Measurements from ENCODE around the gene FSD1. TPM values are rescaled to one million over a fixed set of nuclear protein-coding genes. Genes with fewer than 3 reads are reported as not detected.
A peak's percentile ranks its signal among the peaks of the same experiment; 100 is the strongest.

FSD1 gene
- total RNA-seq, 3 donors from 2014 or later (not counting 1 experiment from before 2014, with no cell fraction given), result 15.5 to 18.2 (median 16.4) TPM

DNA sequence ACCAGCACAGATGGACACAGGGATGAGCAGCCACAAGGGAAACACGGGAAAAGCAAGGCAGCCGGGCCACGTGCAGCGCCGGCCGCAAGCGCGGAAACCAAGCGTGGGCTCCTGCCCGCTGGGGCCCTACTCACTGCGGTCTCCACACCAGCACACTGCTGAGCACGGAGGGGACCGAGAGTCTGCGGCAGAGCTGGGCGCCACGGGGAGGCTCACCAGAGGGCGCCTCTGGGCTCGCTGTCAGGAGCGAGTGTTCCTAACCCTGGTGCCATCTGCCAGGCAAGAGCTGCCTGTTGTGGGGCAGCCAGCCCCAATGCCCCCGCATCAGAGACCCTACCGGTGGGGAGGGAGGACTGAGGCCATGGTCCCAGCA lies 65.5 kb downstream of the FSD1 start:
- H3K4me1 ChIP-seq (ENCODE audit: control insufficient read depth, insufficient read depth, low read length), result peaks cover 74% of the 10 kb centered on the region
- under 1% methylated on average over 21 of the region's 21 CpGs for WGBS (ENCODE audit: insufficient coverage)
- H3K4me3 ChIP-seq (ENCODE audit: low read length), result peak overlapping the region; percentile 43
- Mint-ChIP-seq H3K27me3 (ENCODE audit: low read depth in 2 of 2) (no peaks in the 10 kb centered on the region), H3K9me3 (no peaks in the 10 kb centered on the region), H3K4me1 (peaks cover 30 to 56% of the 10 kb centered on the region in 2 donors), H3K4me3 (peak overlapping the region; percentile 92), H3K27ac (peak overlapping the region; percentile 93), H3K36me3 (no peaks in the 10 kb centered on the region)
- H3K27me3 ChIP-seq (ENCODE audit: control insufficient read depth, insufficient read depth, low read length), result no peaks in the 10 kb centered on the region
- peaks cover 14% of the 10 kb centered on the region for H3K36me3 ChIP-seq (ENCODE audit: control insufficient read depth, insufficient read depth, low read length)
- peak overlapping the region; percentile 85 for H3K27ac ChIP-seq (ENCODE audit: low read length)
- intact Hi-C loops (cut with micrococcal nuclease), result loop anchor here (2.0 kb wide), 1 partner anchor 29 kb away; no protein-coding TSS in a partner anchor
- TF ChIP-seq, protein P1, sequence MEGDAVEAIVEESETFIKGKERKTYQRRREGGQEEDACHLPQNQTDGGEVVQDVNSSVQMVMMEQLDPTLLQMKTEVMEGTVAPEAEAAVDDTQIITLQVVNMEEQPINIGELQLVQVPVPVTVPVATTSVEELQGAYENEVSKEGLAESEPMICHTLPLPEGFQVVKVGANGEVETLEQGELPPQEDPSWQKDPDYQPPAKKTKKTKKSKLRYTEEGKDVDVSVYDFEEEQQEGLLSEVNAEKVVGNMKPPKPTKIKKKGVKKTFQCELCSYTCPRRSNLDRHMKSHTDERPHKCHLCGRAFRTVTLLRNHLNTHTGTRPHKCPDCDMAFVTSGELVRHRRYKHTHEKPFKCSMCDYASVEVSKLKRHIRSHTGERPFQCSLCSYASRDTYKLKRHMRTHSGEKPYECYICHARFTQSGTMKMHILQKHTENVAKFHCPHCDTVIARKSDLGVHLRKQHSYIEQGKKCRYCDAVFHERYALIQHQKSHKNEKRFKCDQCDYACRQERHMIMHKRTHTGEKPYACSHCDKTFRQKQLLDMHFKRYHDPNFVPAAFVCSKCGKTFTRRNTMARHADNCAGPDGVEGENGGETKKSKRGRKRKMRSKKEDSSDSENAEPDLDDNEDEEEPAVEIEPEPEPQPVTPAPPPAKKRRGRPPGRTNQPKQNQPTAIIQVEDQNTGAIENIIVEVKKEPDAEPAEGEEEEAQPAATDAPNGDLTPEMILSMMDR (IDR thresholded peaks at IDR 0.05), result peak; percentile 29
- DNase-seq (peak; percentile 69 to 82), ATAC-seq (peak; percentile 77 to 87 (median 86))
- no peaks in the 10 kb centered on the region for H3K9me3 ChIP-seq (ENCODE audit: control insufficient read depth, insufficient read depth, low read length)

DNA sequence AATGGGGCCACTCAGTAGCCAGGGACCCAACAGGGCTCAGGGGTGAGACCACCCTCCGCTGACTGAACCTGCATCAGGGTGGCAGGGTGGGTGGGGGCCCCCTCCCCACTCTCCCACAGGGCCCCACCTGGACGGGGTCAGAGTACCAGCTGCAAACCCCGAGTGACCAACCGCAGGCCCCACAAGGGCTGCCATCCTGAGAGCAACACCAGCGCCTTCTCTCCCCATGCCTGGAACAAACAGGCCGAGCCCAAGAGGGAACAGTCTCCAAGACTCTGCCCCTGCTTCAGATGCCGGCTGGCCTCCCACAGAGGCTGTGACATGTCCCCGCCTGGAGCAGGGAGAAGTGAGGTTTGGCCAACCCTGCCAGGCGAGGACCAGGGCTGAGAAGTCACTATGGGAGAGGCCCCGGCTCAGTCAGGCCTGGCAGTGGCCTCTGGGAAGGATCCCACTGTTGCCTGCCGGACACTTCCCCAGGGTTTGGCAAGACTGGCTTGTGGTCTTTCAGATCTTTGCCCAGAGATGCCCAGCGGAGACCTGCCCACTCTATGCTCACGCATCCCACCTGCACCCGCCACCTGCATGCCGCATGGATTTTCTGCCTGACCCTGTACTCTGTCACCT lies 66.1 kb downstream of the FSD1 start:
- ATAC-seq (no peak), DNase-seq (no peak)
- Histone ChIP-seq H3K4me3 (ENCODE audit: low read length) (peak overlapping the region; percentile 43), H3K27me3 (ENCODE audit: control insufficient read depth, insufficient read depth, low read length) (no peaks in the 10 kb centered on the region), H3K27ac (ENCODE audit: low read length) (peak overlapping the region; percentile 85), H3K4me1 (ENCODE audit: control insufficient read depth, insufficient read depth, low read length) (peaks cover 80% of the 10 kb centered on the region), H3K36me3 (ENCODE audit: control insufficient read depth, insufficient read depth, low read length) (peaks cover 8% of the 10 kb centered on the region), H3K9me3 (ENCODE audit: control insufficient read depth, insufficient read depth, low read length) (no peaks in the 10 kb centered on the region)
- H3K4me3 Mint-ChIP-seq, result peak overlapping the region; percentile 92
- intact Hi-C loops (cut with micrococcal nuclease), result loop anchor here (2.0 kb wide), 1 partner anchor 28 kb away; no protein-coding TSS in a partner anchor
- H3K27me3 Mint-ChIP-seq (ENCODE audit: low read depth in 2 of 2), result no peaks in the 10 kb centered on the region
- no peaks in the 10 kb centered on the region for H3K9me3 Mint-ChIP-seq
- WGBS (ENCODE audit: insufficient coverage), result 88% methylated on average over 15 of the region's 15 CpGs
- peaks cover 30 to 56% of the 10 kb centered on the region in 2 donors for H3K4me1 Mint-ChIP-seq
- TF ChIP-seq, protein P1 (IDR thresholded peaks at IDR 0.05), result no peak
- H3K27ac Mint-ChIP-seq, result peak overlapping the region; percentile 93
- no peaks in the 10 kb centered on the region for H3K36me3 Mint-ChIP-seq

DNA sequence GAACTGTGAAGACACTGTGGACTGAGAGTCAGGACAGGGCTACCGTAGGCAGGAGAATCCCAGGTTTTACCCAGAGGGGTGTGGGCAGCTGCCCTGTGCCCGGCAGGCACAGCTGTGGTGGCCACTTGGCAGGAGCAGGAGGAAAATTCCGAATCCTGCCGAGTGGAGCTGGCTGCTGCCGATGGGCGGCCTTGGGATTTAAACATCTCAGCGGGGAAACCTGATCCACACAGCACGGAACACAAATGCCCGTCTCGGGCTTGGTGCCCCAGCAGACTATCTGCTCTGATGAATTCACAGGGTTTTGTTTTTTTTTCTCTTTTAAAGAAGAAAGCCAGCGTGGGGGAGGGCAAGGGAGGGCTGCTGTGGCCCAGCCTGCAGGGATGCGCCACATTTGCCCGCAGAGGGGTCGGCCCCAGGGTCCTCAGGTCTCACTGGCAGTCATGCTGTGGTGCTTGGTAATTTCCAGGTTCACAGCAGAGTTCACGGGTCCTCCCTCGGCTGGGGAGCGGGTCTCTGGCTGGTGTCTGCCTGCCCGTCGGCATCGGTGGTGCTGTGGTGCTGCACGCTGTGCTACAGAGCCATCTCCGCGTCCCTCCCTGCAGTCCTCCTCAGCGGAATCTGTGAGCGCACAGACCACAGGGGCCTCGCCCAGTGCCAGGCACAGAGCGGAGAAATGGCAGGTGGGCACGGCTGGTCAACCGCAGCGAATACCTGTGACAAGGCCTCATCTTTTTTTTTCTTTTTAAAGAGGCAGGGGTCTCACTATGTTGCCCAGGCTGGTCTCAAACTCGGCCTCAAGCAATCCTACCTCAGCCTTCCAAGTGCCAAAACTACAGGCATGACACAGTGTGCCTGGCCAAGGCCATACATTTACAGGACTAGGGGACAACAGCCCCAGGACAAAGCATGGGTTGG lies 67.1 kb downstream of the FSD1 start:
- Mint-ChIP-seq H3K36me3 (no peaks in the 10 kb centered on the region), H3K4me1 (peaks cover 34 to 60% of the 10 kb centered on the region in 2 donors), H3K9me3 (no peaks in the 10 kb centered on the region), H3K27me3 (ENCODE audit: low read depth in 2 of 2) (no peaks in the 10 kb centered on the region), H3K27ac (peak overlapping the region; percentile 93), H3K4me3 (no peak overlapping the region)
- Histone ChIP-seq H3K36me3 (ENCODE audit: control insufficient read depth, insufficient read depth, low read length) (peaks cover 2% of the 10 kb centered on the region), H3K4me1 (ENCODE audit: control insufficient read depth, insufficient read depth, low read length) (peaks cover 90% of the 10 kb centered on the region), H3K27me3 (ENCODE audit: control insufficient read depth, insufficient read depth, low read length) (no peaks in the 10 kb centered on the region), H3K9me3 (ENCODE audit: control insufficient read depth, insufficient read depth, low read length) (no peaks in the 10 kb centered on the region), H3K4me3 (ENCODE audit: low read length) (no peak overlapping the region), H3K27ac (ENCODE audit: low read length) (peak overlapping the region; percentile 85)
- 94% methylated on average over 31 of the region's 31 CpGs for WGBS (ENCODE audit: insufficient coverage)
- ATAC-seq (no peak), DNase-seq (no peak)
- intact Hi-C loops (cut with micrococcal nuclease), result loop anchor here (2.0 kb wide), 1 partner anchor 27 kb away; no protein-coding TSS in a partner anchor
- TF ChIP-seq, protein P1 (IDR thresholded peaks at IDR 0.05), result no peak

Data from natural killer cell (primary cell).